Prostate gland (tissue), 2 donors: ENCODE measurements around the gene THSD7A.

ENCODE experiments used
- CTCF ChIP-seq, 4 experiments: fragments of 200-600 bp in 2 of 4; fragments of 450-650 bp in 2 of 4; sonication (generic) in 2 of 4; IDR thresholded peaks; 1 replicate in 3 of 4; 2 replicates in 1 of 4; pipeline ENCODE4 v1.5.1; 2016 to 2019; ENCODE audit warnings: antibody characterized with exemption in 4 of 4, mild to moderate bottlenecking in 2 of 4, moderate library complexity in 2 of 4
- POLR2A ChIP-seq: fragments of 450-650 bp; IDR thresholded peaks from one replicate; pipeline ENCODE4 v1.6.1; 2016; ENCODE audit warnings: antibody characterized with exemption, mild to moderate bottlenecking
- POLR2AphosphoS5 ChIP-seq: sonication (generic); formaldehyde crosslinking; IDR thresholded peaks from one replicate; pipeline ENCODE4 v1.6.1; 2017; ENCODE audit warnings: antibody characterized with exemption

GRCh38 chr7:11513460-11513859, 318.5 kb downstream of the THSD7A start:
- TF ChIP-seq CTCF (IDR thresholded peaks at IDR 0.05) (no peak), POLR2AphosphoS5 (no peak), POLR2A (no peak)
